CD4-positive, CD25-positive, alpha-beta regulatory T cell (primary cell): ENCODE data around the gene HENMT1. TPM values are rescaled to one million over a fixed set of nuclear protein-coding genes. Genes with fewer than 3 reads are reported as not detected.

Source experiments
- ATAC-seq, 2 donors: fragments of 150-1000 bp; cut with Tn5 transposase; one replicate each; pipeline ENCODE4 v1.10.0; 2021; ENCODE audit warnings: low read depth in 2 of 2, moderate number of reproducible peaks in 2 of 2, moderate library complexity in 1 of 2
- DNase-seq, 3 donors: peaks; one replicate each; pipeline versions ENCODE4 v3.0.0 to v3.0.0-alpha.2; 2012 to 2022; ENCODE audit warnings: mixed read lengths in 1 of 3
- H3K27ac ChIP-seq: one replicate; pipeline ENCODE4 v1.7.0; 2013; ENCODE audit warnings: mild to moderate bottlenecking, low read length; ENCODE audit not compliant: insufficient read depth, poor library complexity, severe bottlenecking
- H3K27me3 ChIP-seq: one replicate; pipeline ENCODE4 v1.7.0; 2013; ENCODE audit warnings: low read length; ENCODE audit not compliant: control insufficient read depth, insufficient read depth
- H3K36me3 ChIP-seq: one replicate; pipeline ENCODE4 v1.7.0; 2013; ENCODE audit warnings: mild to moderate bottlenecking, low read length, moderate library complexity; ENCODE audit not compliant: control insufficient read depth, insufficient read depth
- H3K4me1 ChIP-seq: 2 replicates; pipeline ENCODE4 v1.7.0; 2013; ENCODE audit warnings: mild to moderate bottlenecking, low read length; ENCODE audit not compliant: insufficient read depth, control insufficient read depth, poor library complexity, severe bottlenecking
- H3K4me3 ChIP-seq: one replicate; pipeline ENCODE4 v1.7.0; 2013; ENCODE audit warnings: low read depth, mild to moderate bottlenecking, low read length, moderate library complexity
- H3K9me3 ChIP-seq, 2 experiments: 1 replicate in 1 of 2; 2 replicates in 1 of 2; pipeline ENCODE4 v1.7.0; 2013; ENCODE audit warnings: low read length in 2 of 2, mild to moderate bottlenecking in 1 of 2, moderate library complexity in 1 of 2; ENCODE audit not compliant: control insufficient read depth in 2 of 2
- H3K27ac Mint-ChIP-seq, 3 donors: one replicate each; pipeline ENCODE4 v1.8.0; 2020 to 2022; ENCODE audit warnings: mild to moderate bottlenecking in 3 of 3, mixed read lengths in 3 of 3, moderate library complexity in 2 of 3
- H3K27me3 Mint-ChIP-seq: one replicate; pipeline ENCODE4 v1.8.0; 2022; ENCODE audit warnings: mild to moderate bottlenecking, mixed read lengths
- H3K36me3 Mint-ChIP-seq: one replicate; pipeline ENCODE4 v1.8.0; 2020; ENCODE audit warnings: mixed read lengths
- H3K4me1 Mint-ChIP-seq, 4 donors: one replicate each; pipeline ENCODE4 v1.8.0; 2020 to 2022; ENCODE audit warnings: mixed read lengths in 4 of 4, mild to moderate bottlenecking in 1 of 4
- H3K4me3 Mint-ChIP-seq, 4 donors: one replicate each; pipeline ENCODE4 v1.8.0; 2020 to 2022; ENCODE audit warnings: mild to moderate bottlenecking in 4 of 4, mixed read lengths in 4 of 4, moderate library complexity in 3 of 4
- H3K9me3 Mint-ChIP-seq, 7 donors: one replicate each; pipeline ENCODE4 v1.8.0; 2020 to 2022; ENCODE audit warnings: mixed read lengths in 7 of 7, mild to moderate bottlenecking in 3 of 7, moderate library complexity in 2 of 7
- polyA plus RNA-seq, 4 donors: library from polyadenylated mRNA; unstranded; fragments of 300-500 nt; fragmentation: Illumina TruSeq; gene quantifications; one replicate each; pipeline ENCODE4 v1.2.3, GENCODE V29; 2021
- total RNA-seq: library from RNA; stranded (reverse); gene quantifications from one replicate; pipeline ENCODE4 v1.2.3, GENCODE V29; 2022

HENMT1 gene
- total and polyA plus RNA-seq, 5 donors from 2014 or later: 7.8 to 36.1 (median 29.7) TPM

GRCh38 chr1:108639899-108640560 is 20.9 kb downstream of the HENMT1 start:
- H3K27ac Mint-ChIP-seq: peak overlapping the region in 1 of 3 donors; percentile 78
- DNase-seq: peak in 1 of 3 donors; percentile 17
- no peak for ATAC-seq
- no peak overlapping the region for H3K4me3 ChIP-seq
- peaks cover 19% of the 10 kb centered on the region for H3K4me1 ChIP-seq
- H3K27me3 ChIP-seq: no peaks in the 10 kb centered on the region
- H3K36me3 ChIP-seq: peaks cover 2% of the 10 kb centered on the region
- H3K9me3 Mint-ChIP-seq: no peaks in the 10 kb centered on the region
- peaks cover 14% of the 10 kb centered on the region for H3K36me3 Mint-ChIP-seq
- no peaks in the 10 kb centered on the region for H3K9me3 ChIP-seq
- H3K27me3 Mint-ChIP-seq: no peaks in the 10 kb centered on the region
- no peak overlapping the region for H3K27ac ChIP-seq
- H3K4me3 Mint-ChIP-seq: no peak overlapping the region
- peaks cover 20 to 39% (median 24%) of the 10 kb centered on the region in 4 donors for H3K4me1 Mint-ChIP-seq

DNA sequence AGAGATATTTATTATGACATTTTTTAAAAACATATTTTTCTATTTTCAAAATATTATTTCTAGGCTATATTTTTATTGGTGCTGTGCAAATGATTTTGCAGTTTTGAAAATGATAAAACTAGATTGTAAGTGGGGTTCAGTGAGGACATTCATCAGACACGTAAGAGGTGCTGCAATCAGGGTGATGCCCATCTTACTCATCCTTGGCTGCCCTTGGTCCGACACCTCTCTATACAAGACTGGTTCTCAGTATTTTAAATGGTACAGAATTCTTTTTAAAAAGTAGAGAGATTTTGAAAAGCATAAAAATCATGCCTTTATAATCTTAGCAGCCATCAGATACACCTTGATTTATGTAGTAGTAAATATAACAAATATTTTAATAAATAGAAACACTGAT is 24.0 kb downstream of the HENMT1 start:
- DNase-seq (no peak), ATAC-seq (no peak)
- Mint-ChIP-seq H3K4me3 (no peak overlapping the region), H3K9me3 (no peaks in the 10 kb centered on the region), H3K4me1 (peaks cover 4 to 14% (median 8%) of the 10 kb centered on the region in 4 donors), H3K36me3 (peaks cover 27% of the 10 kb centered on the region), H3K27me3 (no peaks in the 10 kb centered on the region), H3K27ac (no peak overlapping the region)
- Histone ChIP-seq H3K27ac (no peak overlapping the region), H3K4me1 (no peaks in the 10 kb centered on the region), H3K27me3 (no peaks in the 10 kb centered on the region), H3K36me3 (peaks cover 6% of the 10 kb centered on the region), H3K9me3 (no peaks in the 10 kb centered on the region), H3K4me3 (no peak overlapping the region)

GRCh38 chr1:108634521-108634920 is 26.4 kb downstream of the HENMT1 start:
- H3K4me3 ChIP-seq: no peak overlapping the region
- H3K27me3 Mint-ChIP-seq: no peaks in the 10 kb centered on the region
- peaks cover 13% of the 10 kb centered on the region for H3K36me3 ChIP-seq
- no peak overlapping the region for H3K4me3 Mint-ChIP-seq
- no peak overlapping the region for H3K27ac Mint-ChIP-seq
- H3K27ac ChIP-seq: no peak overlapping the region
- H3K36me3 Mint-ChIP-seq: peaks cover 39% of the 10 kb centered on the region
- no peaks in the 10 kb centered on the region for H3K27me3 ChIP-seq
- ATAC-seq (no peak), DNase-seq (no peak)
- peaks cover 0 to 5% (median 2%) of the 10 kb centered on the region in 4 donors for H3K4me1 Mint-ChIP-seq
- H3K9me3 ChIP-seq: no peaks in the 10 kb centered on the region
- H3K4me1 ChIP-seq: no peaks in the 10 kb centered on the region
- H3K9me3 Mint-ChIP-seq: no peaks in the 10 kb centered on the region

DNA sequence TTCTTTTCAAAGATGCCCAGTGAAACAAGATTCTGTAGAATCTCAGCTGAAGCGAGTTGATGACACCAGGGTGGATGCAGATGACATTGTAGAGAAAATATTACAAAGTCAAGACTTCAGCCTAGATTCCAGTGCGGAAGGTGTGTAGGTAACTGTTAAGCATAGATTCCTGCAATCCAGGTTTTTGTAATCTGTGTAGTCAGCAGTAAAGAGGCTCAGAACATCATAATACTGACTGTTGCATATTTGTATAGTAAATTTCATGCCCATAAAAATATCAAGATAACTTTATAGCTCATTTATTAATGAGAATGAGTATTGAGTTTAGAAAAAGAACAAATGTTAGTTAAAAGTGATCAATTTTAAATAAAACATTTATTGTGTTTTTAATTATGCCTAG is 32.2 kb downstream of the HENMT1 start:
- Histone ChIP-seq H3K9me3 (no peaks in the 10 kb centered on the region), H3K4me3 (no peak overlapping the region), H3K27ac (no peak overlapping the region), H3K36me3 (peaks cover 22% of the 10 kb centered on the region), H3K4me1 (no peaks in the 10 kb centered on the region), H3K27me3 (no peaks in the 10 kb centered on the region)
- Mint-ChIP-seq H3K27ac (no peak overlapping the region), H3K4me1 (peaks cover 0 to 9% (median 3%) of the 10 kb centered on the region in 4 donors), H3K4me3 (no peak overlapping the region), H3K9me3 (no peaks in the 10 kb centered on the region), H3K36me3 (peaks cover 29% of the 10 kb centered on the region), H3K27me3 (no peaks in the 10 kb centered on the region)
- DNase-seq (no peak), ATAC-seq (no peak)

- H3K4me1 ChIP-seq: no peaks in the 10 kb centered on the region
Measured at GRCh38 chr1:108627951-108628350, 32.9 kb downstream of the HENMT1 start.

GRCh38 chr1:108627256-108627655 is 33.6 kb downstream of the HENMT1 start:
- Mint-ChIP-seq H3K27me3 (no peaks in the 10 kb centered on the region), H3K4me1 (peaks cover 0 to 9% (median 1%) of the 10 kb centered on the region in 4 donors), H3K27ac (no peak overlapping the region), H3K9me3 (no peaks in the 10 kb centered on the region), H3K36me3 (peaks cover 27% of the 10 kb centered on the region), H3K4me3 (no peak overlapping the region)
- ATAC-seq: no peak
- DNase-seq: no peak
- no peaks in the 10 kb centered on the region for H3K9me3 ChIP-seq
- peaks cover 22% of the 10 kb centered on the region for H3K36me3 ChIP-seq
- no peaks in the 10 kb centered on the region for H3K4me1 ChIP-seq
- no peak overlapping the region for H3K27ac ChIP-seq
- H3K4me3 ChIP-seq: no peak overlapping the region
- H3K27me3 ChIP-seq: no peaks in the 10 kb centered on the region

More at GRCh38 chr1:108627951-108628350, 32.9 kb downstream of the HENMT1 start:
- peaks cover 0 to 9% (median 3%) of the 10 kb centered on the region in 4 donors for H3K4me1 Mint-ChIP-seq
- no peak overlapping the region for H3K4me3 Mint-ChIP-seq
- peak overlapping the region in 1 of 3 donors; percentile 1 for H3K27ac Mint-ChIP-seq
- H3K4me3 ChIP-seq: no peak overlapping the region
- H3K36me3 Mint-ChIP-seq: peaks cover 26% of the 10 kb centered on the region
- no peak for DNase-seq
- H3K27me3 Mint-ChIP-seq: no peaks in the 10 kb centered on the region
- ATAC-seq: no peak
- no peaks in the 10 kb centered on the region for H3K27me3 ChIP-seq
- no peaks in the 10 kb centered on the region for H3K9me3 ChIP-seq
- no peak overlapping the region for H3K27ac ChIP-seq
- no peaks in the 10 kb centered on the region for H3K9me3 Mint-ChIP-seq
- H3K36me3 ChIP-seq: peaks cover 22% of the 10 kb centered on the region

DNA sequence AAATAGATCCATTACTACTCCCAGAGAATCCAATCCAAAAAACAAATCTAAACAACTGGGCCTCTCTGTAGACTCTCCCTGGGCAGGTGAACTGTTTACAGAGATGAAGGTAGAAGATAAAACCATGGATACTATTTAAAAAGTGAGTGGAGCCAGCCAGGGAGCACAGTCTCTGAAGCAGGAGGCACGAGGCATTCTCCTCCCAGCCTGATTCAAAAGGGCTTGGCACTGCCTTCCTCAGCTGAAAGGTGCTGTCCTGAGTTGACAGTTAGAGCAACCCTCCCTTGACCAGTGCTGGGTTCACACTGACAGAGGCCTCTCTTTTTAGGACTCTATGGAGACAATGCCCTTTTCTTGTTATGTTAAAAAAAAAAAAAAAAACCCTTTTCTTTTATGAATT is 36.8 kb downstream of the HENMT1 start:
- H3K27me3 Mint-ChIP-seq: no peaks in the 10 kb centered on the region
- H3K27ac Mint-ChIP-seq: no peak overlapping the region
- no peak overlapping the region for H3K4me3 ChIP-seq
- H3K4me1 Mint-ChIP-seq: peaks cover 0 to 7% (median 0%) of the 10 kb centered on the region in 4 donors
- DNase-seq: no peak
- H3K27me3 ChIP-seq: no peaks in the 10 kb centered on the region
- H3K4me1 ChIP-seq: no peaks in the 10 kb centered on the region
- no peak for ATAC-seq
- no peaks in the 10 kb centered on the region for H3K9me3 Mint-ChIP-seq
- H3K27ac ChIP-seq: no peak overlapping the region
- peaks cover 22% of the 10 kb centered on the region for H3K36me3 ChIP-seq
- H3K36me3 Mint-ChIP-seq: peaks cover 21% of the 10 kb centered on the region
- no peak overlapping the region for H3K4me3 Mint-ChIP-seq
- no peaks in the 10 kb centered on the region for H3K9me3 ChIP-seq

DNA sequence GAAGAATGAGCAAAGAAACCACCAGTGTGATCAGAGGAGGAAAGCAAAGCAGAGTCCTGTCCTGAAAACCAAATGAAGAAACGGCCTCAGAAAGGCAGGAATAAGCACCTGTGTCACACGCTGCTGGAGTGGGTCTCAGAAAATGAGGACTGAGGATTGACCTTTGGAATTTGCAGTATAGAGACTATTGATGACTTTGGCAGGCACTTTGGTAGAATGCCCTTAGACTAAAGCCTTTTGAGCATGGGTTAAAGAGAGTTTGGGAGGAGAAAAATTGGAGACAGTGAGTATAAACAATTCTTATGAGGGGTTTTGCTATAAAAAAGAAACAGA is 43.2 kb downstream of the HENMT1 start:
- Histone ChIP-seq H3K4me1 (no peaks in the 10 kb centered on the region), H3K36me3 (peaks cover 19% of the 10 kb centered on the region), H3K9me3 (no peaks in the 10 kb centered on the region), H3K4me3 (no peak overlapping the region), H3K27me3 (no peaks in the 10 kb centered on the region), H3K27ac (no peak overlapping the region)
- Mint-ChIP-seq H3K27ac (no peak overlapping the region), H3K36me3 (peaks cover 10% of the 10 kb centered on the region), H3K4me1 (no peaks in the 10 kb centered on the region), H3K9me3 (no peaks in the 10 kb centered on the region), H3K4me3 (no peak overlapping the region), H3K27me3 (no peaks in the 10 kb centered on the region)
- no peak for DNase-seq
- ATAC-seq: no peak
